PFSK-1 (cell line): ENCODE results near the gene CUBN.

Experiments used
- FOXP2 ChIP-seq: optimal IDR thresholded peaks from 2 replicates; pipeline ENCODE3; 2011; ENCODE audit warnings: borderline replicate concordance, control low read depth, inconsistent platforms; ENCODE audit not compliant: insufficient read depth; ENCODE audit errors: extremely low read length, extremely low read depth
- POLR2AphosphoS5 ChIP-seq: IDR thresholded peaks from 2 replicates; pipeline ENCODE4 v1.6.1; 2012; ENCODE audit warnings: low read depth, mild to moderate bottlenecking, control low read depth, low read length, moderate library complexity
- SIN3A ChIP-seq: IDR thresholded peaks from 2 replicates; pipeline ENCODE4 v1.6.1; 2012; ENCODE audit warnings: mild to moderate bottlenecking, low read length, moderate library complexity, borderline replicate concordance; ENCODE audit not compliant: insufficient read depth
- TAF1 ChIP-seq: IDR thresholded peaks from 2 replicates; pipeline ENCODE4 v1.6.1; 2012; ENCODE audit warnings: low read length, control low read depth, borderline replicate concordance; ENCODE audit not compliant: insufficient read depth
- TF ChIP-seq, protein P1 (sequence below), 2 experiments: IDR thresholded peaks; 2 replicates each; pipeline versions ENCODE4 v1.6.1 to v1.8.0; 2011 to 2012; ENCODE audit warnings: low read depth in 2 of 2, low read length in 2 of 2, control low read depth in 1 of 2, inconsistent platforms in 1 of 2, mild to moderate bottlenecking in 1 of 2, moderate library complexity in 1 of 2; ENCODE audit not compliant: insufficient read depth in 1 of 2

Gene CUBN

GRCh38 chr10:16792675-16793074 lies 336.9 kb downstream of the CUBN start:
- TF ChIP-seq POLR2AphosphoS5 (no peak), FOXP2 (no peak), SIN3A (no peak), TAF1 (no peak)
- TF ChIP-seq, protein P1, sequence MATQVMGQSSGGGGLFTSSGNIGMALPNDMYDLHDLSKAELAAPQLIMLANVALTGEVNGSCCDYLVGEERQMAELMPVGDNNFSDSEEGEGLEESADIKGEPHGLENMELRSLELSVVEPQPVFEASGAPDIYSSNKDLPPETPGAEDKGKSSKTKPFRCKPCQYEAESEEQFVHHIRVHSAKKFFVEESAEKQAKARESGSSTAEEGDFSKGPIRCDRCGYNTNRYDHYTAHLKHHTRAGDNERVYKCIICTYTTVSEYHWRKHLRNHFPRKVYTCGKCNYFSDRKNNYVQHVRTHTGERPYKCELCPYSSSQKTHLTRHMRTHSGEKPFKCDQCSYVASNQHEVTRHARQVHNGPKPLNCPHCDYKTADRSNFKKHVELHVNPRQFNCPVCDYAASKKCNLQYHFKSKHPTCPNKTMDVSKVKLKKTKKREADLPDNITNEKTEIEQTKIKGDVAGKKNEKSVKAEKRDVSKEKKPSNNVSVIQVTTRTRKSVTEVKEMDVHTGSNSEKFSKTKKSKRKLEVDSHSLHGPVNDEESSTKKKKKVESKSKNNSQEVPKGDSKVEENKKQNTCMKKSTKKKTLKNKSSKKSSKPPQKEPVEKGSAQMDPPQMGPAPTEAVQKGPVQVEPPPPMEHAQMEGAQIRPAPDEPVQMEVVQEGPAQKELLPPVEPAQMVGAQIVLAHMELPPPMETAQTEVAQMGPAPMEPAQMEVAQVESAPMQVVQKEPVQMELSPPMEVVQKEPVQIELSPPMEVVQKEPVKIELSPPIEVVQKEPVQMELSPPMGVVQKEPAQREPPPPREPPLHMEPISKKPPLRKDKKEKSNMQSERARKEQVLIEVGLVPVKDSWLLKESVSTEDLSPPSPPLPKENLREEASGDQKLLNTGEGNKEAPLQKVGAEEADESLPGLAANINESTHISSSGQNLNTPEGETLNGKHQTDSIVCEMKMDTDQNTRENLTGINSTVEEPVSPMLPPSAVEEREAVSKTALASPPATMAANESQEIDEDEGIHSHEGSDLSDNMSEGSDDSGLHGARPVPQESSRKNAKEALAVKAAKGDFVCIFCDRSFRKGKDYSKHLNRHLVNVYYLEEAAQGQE (IDR thresholded peaks at IDR 0.05; ENCODE audit: insufficient read depth in 1 of 2, low read depth in 2 of 2, low read length in 2 of 2), result no peak

GRCh38 chr10:16789765-16790164 lies 339.8 kb downstream of the CUBN start:
- no peak for TF ChIP-seq TAF1
- no peak for TF ChIP-seq SIN3A
- TF ChIP-seq, protein P1 (IDR thresholded peaks at IDR 0.05; ENCODE audit: insufficient read depth in 1 of 2, low read depth in 2 of 2, low read length in 2 of 2), result no peak

DNA sequence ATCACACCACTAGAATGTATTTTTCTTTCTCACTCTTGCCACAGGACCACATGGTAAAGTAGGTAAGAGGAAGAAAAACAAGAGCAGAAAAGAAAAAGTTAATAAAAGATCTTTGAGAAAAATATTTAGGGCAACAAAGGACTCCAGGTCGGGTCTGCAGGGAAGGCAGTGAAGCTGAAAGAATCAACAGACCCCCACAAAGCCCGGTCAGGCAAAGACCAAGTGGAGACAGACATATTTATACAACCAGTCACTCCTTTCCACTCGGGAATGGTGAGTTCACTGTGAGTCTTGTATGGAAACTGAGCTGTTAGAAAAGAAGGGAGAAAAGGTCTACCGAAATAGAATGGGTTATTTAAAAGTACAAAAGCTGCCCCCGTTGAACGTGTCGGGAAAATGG lies 340.4 kb downstream of the CUBN start:
- no peak for TF ChIP-seq TAF1
- TF ChIP-seq SIN3A, result no peak
- TF ChIP-seq POLR2AphosphoS5, result no peak
- TF ChIP-seq, protein P1 (IDR thresholded peaks at IDR 0.05; ENCODE audit: insufficient read depth in 1 of 2, low read depth in 2 of 2, low read length in 2 of 2), result no peak
- TF ChIP-seq FOXP2, result no peak

- TF ChIP-seq, protein P1 (IDR thresholded peaks at IDR 0.05; ENCODE audit: insufficient read depth in 1 of 2, low read depth in 2 of 2, low read length in 2 of 2), result no peak
- TF ChIP-seq POLR2AphosphoS5 (no peak), TAF1 (no peak), SIN3A (no peak), FOXP2 (no peak)
Measured at GRCh38 chr10:16788778-16789177, 340.8 kb downstream of the CUBN start.

GRCh38 chr10:16788125-16788524 lies 341.5 kb downstream of the CUBN start:
- TF ChIP-seq, protein P1 (IDR thresholded peaks at IDR 0.05; ENCODE audit: insufficient read depth in 1 of 2, low read depth in 2 of 2, low read length in 2 of 2), result no peak
- TF ChIP-seq FOXP2, result no peak
- TF ChIP-seq TAF1, result no peak
- TF ChIP-seq SIN3A, result no peak
- TF ChIP-seq POLR2AphosphoS5, result no peak
